ENCODE data around the gene BDKRB2.

Gene BDKRB2

DNA sequence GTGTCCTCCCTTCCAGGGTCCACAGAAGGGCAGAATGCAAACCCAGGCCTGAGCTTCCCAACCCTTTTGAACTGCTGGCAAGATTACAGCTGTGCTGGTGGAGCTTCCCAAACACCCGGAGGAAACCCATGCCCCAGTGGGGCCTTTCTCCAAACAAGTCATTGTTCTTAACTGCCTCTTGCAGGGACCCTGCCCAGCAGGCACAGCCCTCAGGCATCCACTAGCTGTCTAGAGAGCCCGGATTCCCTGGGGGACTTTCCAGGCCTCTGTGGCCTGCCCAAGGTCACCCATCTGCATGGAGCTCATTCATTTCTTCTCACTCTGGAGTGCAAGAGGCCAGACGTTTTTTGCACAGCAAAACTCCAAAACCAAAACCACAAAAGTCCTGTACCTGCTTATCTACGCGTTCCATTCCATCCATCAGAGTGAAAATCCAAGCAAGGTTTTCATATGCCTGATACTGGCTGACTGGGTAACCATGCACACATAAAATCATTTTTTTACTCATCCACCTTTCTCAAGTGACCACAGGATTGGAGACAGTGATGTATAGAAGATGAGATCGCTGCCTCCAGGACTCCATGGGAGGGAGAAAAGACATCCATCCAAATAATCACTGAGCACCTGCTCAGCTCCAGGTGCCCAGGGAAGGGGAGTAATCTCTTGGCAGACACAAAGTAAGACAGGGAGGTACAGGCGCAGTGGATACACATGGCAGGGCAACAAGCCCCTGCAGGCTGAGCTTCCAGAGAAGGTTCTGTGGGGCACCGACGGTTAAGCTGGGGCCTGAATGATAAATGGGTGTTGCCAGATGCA is 17.2 kb upstream of the BDKRB2 start:
- no peak for DNase-seq (ENCODE audit: low read depth)
- H3K4me3 ChIP-seq (ENCODE audit: low read depth, low read length) = no peak overlapping the region
- TF ChIP-seq, protein P1, sequence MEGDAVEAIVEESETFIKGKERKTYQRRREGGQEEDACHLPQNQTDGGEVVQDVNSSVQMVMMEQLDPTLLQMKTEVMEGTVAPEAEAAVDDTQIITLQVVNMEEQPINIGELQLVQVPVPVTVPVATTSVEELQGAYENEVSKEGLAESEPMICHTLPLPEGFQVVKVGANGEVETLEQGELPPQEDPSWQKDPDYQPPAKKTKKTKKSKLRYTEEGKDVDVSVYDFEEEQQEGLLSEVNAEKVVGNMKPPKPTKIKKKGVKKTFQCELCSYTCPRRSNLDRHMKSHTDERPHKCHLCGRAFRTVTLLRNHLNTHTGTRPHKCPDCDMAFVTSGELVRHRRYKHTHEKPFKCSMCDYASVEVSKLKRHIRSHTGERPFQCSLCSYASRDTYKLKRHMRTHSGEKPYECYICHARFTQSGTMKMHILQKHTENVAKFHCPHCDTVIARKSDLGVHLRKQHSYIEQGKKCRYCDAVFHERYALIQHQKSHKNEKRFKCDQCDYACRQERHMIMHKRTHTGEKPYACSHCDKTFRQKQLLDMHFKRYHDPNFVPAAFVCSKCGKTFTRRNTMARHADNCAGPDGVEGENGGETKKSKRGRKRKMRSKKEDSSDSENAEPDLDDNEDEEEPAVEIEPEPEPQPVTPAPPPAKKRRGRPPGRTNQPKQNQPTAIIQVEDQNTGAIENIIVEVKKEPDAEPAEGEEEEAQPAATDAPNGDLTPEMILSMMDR (IDR thresholded peaks at IDR 0.05; ENCODE audit: insufficient read depth, low read depth, low read length, missing control alignments) = no peak

DNA sequence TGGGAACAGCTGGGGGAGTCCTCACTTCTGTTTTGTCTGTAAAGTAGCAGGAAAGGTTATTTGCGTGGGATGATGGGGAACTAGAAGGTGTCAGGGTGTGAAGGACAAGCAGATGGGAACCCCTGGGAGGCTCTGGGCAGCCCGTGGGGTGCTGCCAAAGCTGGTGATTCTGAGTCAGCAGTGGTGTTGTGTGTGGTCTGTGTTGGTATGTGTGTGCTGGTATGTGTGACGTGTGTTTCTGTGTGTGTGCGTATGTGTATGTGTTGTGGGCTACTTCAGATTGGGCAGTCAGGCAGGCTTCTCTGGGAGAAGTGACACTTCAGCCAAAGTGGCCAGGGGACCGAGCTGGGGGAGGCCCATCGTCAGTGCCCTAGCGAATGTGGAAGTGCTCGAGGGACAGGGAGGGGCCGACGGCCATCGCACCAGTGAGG is 15.3 kb upstream of the BDKRB2 start:
- peak; percentile 35 for DNase-seq (ENCODE audit: low read depth)
- TF ChIP-seq, protein P1 (IDR thresholded peaks at IDR 0.05; ENCODE audit: insufficient read depth, low read depth, low read length, missing control alignments) = no peak
- H3K4me3 ChIP-seq (ENCODE audit: low read depth, low read length) = no peak overlapping the region

DNA sequence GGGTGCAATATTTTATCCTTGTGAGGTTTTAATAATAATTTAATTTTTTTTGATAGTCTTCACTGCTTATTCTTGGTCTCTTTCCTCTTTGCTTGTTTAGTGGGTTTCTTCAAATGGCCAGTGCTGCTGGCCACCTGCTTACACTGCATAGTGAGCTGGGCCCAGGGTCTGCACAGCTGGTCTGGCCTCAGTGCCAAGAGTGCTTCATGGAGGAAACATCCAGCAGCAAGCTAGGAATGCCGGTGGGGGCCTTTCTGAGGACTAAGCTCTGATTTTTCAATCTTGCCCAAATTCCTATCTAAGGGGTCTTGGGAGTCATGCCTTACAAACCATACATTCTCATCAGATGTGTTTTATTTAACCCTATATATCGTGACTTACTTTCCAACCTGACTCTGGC is 13.3 kb upstream of the BDKRB2 start:
- DNase-seq (ENCODE audit: low read depth) = no peak
- TF ChIP-seq, protein P1 (IDR thresholded peaks at IDR 0.05; ENCODE audit: insufficient read depth, low read depth, low read length, missing control alignments) = no peak
- H3K4me3 ChIP-seq (ENCODE audit: low read depth, low read length) = no peak overlapping the region

DNA sequence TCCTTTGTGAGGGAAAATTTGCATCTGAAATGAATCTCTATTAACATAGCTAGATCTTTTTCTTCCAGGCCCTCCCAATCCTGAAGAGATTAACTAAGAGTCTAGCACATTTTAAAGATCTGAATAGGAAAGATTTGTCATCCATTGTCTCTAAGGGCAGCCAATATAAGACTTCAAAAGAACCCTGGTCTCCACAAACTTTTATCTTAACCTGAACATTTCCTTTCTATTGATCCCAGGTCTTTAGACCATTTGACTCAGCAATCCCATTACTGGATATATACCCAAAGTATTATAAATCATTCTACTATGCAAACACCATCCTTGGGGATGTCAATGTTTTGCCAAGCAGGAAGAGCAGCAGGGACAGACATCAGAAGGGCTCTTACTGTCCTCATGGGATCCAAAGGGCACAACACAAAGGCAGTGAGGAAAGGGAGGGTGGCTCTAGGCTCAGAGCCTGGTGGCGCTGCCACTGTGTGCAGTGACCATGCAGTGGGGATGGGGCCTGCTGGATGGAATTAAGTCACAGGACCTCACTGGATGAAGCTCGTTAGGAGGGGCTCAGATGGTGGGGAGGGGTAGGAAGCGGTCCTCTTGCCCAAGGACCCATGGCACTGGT is 12.7 kb upstream of the BDKRB2 start:
- DNase-seq (ENCODE audit: low read depth) = no peak
- TF ChIP-seq, protein P1 (IDR thresholded peaks at IDR 0.05; ENCODE audit: insufficient read depth, low read depth, low read length, missing control alignments) = no peak
- H3K4me3 ChIP-seq (ENCODE audit: low read depth, low read length) = no peak overlapping the region

DNA sequence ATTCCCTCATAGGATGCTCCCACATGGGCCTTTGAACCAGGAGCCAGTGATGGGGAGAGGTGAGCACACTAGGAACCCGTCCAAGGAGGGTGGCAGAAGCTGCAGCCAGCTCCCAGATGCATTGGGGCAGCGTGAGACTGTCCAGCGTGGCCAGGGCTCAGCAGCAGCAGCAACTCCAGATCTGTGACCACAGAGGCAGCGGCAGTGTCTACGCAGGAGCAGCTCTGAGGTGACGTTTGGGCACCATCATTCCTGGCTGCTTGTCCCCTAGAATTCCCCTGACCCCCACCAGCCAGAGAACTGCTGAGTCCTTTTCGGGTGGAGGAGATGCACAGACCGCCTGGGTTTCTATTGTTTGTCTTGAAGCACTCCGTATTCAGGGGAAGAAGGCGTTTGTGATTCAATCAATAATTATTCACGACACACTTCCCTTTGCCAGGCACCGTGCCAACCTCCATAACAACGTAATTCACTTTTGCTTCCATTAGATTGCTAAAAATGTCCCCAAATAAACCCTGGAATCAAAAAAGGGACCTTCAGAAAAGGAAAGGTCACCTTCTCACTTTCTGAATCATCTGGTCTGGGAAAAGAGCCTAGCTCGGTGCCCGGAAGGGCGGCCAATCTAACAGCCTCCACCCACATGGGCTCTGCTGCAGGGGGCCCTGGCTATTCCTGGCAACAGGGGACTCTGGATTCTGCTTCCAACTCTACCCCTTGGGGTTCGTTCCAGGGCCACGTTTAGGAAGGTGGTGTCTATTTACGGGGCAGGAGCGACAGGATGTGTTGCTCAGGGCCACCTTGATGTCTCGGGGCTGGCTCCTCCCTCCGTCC is 11.4 kb upstream of the BDKRB2 start:
- DNase-seq (ENCODE audit: low read depth) = no peak
- H3K4me3 ChIP-seq (ENCODE audit: low read depth, low read length) = no peak overlapping the region
- TF ChIP-seq, protein P1 (IDR thresholded peaks at IDR 0.05; ENCODE audit: insufficient read depth, low read depth, low read length, missing control alignments) = no peak

DNA sequence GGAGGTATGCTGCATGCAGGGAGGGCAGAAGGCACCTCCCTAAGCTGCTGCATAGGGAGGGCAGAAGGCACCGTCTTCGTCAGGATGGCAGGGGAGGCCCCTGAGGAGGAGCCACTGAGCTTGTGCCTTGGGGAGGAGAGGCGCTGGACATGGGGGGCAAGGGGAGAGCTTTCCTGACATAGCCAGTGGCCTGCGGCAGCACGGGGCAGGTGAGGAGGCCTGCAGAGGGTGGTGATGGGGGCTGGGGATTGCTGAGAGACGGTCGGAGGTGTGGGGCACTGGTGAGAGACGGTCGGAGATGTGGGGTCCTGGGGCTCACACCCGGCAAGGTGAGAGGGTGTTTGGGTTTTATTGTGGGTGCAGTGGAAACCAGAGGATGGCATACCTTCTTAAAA is 10.4 kb upstream of the BDKRB2 start:
- TF ChIP-seq, protein P1 (IDR thresholded peaks at IDR 0.05; ENCODE audit: insufficient read depth, low read depth, low read length, missing control alignments) = no peak
- no peak for DNase-seq (ENCODE audit: low read depth)
- H3K4me3 ChIP-seq (ENCODE audit: low read depth, low read length) = no peak overlapping the region
